NCI-H82 (cell line): ENCODE data around the gene NPSR1.
"Not testable (repeated sequence)": the region's sequence is repeated elsewhere in the genome, so short reads cannot be mapped to it uniquely, and the experiment has no call there.

Source experiments
- DNase-seq: peaks from one replicate; lab custom pipeline; 2025; lab: John Stamatoyannopoulos, UW

The NPSR1 gene

DNA sequence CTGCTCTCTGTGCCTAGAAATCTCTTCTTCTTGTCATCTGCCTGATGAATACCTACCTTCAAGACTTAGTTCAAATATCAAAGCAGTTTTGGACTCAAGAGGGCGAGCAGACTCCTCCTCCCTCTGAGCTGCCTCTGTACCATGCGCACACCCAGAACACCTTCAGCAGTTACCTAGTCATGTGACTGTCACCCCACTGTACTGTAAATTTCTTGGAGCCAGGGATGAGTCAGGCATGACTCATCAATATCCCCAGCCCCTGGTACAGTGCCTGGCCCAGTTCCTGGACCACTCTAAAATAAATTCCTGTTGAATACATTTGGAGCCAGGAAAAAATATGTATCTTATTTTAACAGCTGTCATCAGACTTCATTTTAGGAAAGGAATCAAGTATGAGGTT, 212.0 kb downstream of the NPSR1 start:
- DNase-seq = not testable (repeated sequence)

DNA sequence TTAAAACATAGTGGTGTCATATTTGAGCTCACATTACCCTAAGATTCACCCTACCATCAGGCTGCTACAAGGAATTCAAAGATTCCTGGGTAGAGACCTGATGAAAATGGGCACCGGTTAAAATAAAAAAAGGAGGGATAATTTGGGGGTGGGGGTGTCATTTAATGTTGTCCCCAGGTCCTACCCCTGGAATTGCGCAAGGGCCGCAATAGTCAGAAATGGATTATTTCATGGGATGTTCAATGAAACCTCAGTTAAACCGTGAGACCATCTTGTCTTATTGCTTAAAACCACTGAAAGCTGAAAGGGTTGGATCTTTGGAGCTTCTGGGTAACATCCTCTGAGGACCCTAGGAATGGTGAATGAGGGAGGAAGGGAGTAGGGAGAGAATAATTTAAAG, 216.3 kb downstream of the NPSR1 start:
- DNase-seq = not testable (repeated sequence)

DNA sequence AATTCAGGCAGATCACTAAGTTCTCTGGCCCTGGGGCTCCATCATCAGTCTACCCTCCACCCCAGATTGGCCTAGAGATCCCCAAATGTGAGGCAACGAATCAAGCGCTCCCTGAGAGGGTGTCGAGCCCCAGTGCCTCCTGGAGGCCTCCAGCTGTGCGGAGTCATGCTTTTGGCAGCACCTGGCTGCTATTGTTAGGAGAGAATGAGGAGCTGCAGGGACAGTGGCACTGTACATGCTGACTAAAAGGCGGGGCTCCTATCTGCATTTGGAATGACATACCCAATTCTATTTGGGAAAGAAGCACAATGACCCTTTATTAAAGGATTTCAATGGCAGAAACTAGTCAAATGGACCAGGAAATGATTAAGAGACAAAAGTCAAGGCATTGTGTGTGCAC, 217.5 kb downstream of the NPSR1 start:
- no peak for DNase-seq

DNA sequence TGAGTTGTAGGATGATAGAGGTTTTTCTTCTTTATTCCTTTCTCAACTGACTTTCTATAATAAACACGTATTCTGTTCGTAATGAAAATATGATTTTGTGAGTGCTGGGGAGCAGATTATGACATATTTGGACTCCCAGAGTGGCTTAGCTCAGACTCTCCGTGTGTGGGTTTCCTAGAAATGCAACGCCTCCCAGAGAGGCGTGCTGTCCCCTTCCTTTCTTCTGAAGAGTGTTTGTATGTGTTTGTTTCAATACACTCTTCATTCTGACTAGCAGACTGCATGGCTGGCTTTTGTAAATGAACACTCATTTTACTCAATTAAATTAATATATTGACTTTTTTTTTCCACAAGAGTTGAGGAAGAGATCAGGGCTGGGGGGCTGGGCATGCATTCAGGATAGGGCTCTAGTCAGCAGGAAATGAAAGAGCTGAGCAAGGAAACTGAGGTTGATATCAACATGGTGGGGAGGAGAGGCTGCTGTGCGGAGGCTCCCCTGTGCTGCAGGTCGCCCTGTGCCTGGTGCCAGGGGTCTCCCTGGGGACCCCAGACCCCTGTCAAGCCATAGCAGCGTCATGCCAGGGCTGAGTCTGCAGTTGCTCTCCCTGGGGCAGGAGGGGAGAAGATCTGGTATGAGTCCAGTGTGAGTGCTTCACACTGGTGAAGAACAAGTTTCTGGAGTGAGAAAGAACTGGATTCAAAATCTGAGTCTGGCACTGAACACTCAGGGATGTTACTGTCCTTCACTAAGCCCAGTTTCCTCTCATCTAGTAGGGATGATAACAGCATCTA, 221.1 kb downstream of the NPSR1 start:
- not testable (repeated sequence) for DNase-seq

DNA sequence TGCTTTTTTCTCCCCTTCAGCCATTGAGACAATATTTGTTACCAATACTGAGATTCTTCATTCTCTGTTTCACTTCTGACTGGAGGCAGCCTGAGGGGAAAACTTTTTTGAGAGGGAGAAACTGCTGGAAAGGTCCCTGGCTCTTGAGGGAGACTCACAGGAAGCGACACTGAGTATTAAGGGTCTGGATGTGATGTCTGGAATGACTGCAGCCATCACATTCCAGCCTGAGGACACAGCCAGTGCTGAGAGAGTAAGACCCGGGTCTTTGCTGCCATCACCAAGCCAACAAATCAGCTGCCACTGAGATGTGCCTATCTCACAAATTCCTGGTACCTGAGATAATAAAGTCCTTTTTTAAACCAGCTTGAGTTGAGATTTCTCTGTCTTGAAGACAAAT, 221.9 kb downstream of the NPSR1 start:
- DNase-seq = no peak

DNA sequence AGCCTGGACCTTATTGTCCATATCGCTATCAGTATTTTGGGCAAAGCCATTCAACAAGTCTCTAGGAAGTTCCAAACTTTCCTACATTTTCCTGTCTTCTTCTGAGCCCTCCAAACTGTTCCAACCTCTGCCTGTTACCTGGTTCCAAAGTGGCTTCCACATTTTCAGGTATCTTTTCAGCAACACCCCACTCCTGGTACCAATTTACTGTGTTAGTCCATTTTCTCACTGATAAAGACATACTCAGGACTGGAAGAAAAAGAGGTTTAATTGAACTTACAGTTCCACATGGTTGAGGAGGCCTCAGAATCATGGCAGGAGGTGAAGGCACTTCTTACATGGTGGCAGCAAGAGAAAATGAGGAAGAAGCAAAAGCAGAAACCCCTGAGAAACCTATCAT, 225.8 kb downstream of the NPSR1 start:
- not testable (repeated sequence) for DNase-seq

DNA sequence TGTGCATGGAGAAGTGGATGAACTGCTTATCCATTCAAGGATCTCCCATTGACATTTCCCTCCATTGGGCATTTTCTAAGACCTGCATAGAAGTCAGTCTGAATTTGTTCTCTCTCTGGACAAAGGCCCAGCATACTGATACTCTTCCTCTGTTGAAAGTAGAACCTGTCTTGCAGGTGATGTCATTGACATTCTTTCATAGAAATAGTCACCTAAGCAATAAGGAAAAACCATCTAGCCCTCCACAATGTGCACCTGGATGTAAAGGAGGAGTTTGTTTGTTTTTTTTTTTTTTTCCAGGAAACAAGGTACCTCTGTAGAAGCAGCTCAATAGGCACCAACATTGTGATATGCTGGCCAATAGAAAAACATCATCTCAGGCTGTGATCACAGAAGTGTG, 228.8 kb downstream of the NPSR1 start:
- DNase-seq = no peak

DNA sequence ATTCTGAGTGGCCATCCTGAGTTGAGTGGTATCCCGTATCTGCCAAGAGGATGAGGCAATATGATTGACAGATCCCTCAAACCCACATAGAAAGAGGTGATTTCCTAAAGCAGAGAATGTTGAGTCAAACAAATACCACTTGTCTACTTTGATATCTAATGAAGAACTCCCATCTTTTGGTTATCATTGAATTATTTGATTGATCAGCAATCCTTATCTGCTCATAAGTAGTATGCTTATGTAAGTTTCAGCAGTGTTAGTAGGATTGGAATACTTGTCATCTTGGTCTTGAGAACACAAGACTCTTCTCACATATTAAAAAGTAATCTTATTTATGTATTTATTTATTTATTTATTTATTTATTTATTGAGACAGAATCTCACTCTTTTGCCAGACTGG, 231.9 kb downstream of the NPSR1 start:
- no peak for DNase-seq

DNA sequence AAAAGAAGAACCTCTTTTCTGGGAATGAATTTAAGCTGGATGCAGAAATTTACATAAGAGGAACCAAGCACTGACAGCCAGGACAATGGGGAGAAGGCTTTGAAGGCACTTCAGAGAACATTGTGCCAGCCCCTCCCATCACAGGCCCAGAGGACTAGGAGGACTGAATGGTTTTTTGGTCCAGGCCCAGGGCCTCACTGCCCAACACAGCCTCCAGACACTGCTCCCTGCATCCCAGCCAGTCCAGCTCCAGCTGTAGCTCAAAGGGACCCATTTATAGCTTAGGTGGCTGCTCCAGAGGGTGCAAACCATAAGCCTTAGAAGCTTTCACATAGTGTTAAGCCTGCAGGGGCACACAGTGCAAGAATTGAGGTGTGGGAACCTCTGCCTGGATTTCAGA, 237.2 kb downstream of the NPSR1 start:
- no peak for DNase-seq
